Prostate gland (tissue), 2 donors: Measurements from ENCODE around the gene CSNK1G2.

Source experiments
- CTCF ChIP-seq, 4 experiments: fragments of 200-600 bp in 2 of 4; fragments of 450-650 bp in 2 of 4; sonication (generic) in 2 of 4; IDR thresholded peaks; 1 replicate in 3 of 4; 2 replicates in 1 of 4; pipeline ENCODE4 v1.5.1; 2016 to 2019; ENCODE audit warnings: antibody characterized with exemption in 4 of 4, mild to moderate bottlenecking in 2 of 4, moderate library complexity in 2 of 4
- POLR2A ChIP-seq: fragments of 450-650 bp; IDR thresholded peaks from one replicate; pipeline ENCODE4 v1.6.1; 2016; ENCODE audit warnings: antibody characterized with exemption, mild to moderate bottlenecking
- POLR2AphosphoS5 ChIP-seq: sonication (generic); formaldehyde crosslinking; IDR thresholded peaks from one replicate; pipeline ENCODE4 v1.6.1; 2017; ENCODE audit warnings: antibody characterized with exemption

- no peak for TF ChIP-seq POLR2A
- TF ChIP-seq CTCF (IDR thresholded peaks at IDR 0.05), result no peak
- no peak for TF ChIP-seq POLR2AphosphoS5
Observed at GRCh38 chr19:2014731-2015607, 74.0 kb downstream of the CSNK1G2 start.
